GM12892 (cell line): Measurements from ENCODE around the gene CORO2A.
A peak's percentile ranks its signal among the peaks of the same experiment; 100 is the strongest.
"Not testable (repeated sequence)": the region's sequence is repeated elsewhere in the genome, so short reads cannot be mapped to it uniquely, and the experiment has no call there.

Experiments used
- DNase-seq: peaks from one replicate; pipeline ENCODE4 v3.0.0; 2011; ENCODE audit not compliant: insufficient read length
- FAIRE-seq: peaks from 2 replicates; lab custom pipeline; 2011; peaks lifted over from hg19 to GRCh38; lab: Jason Lieb, UNC
- POLR2A ChIP-seq: IDR thresholded peaks from 2 replicates; pipeline ENCODE4 v1.6.1; 2011; ENCODE audit warnings: low read depth, low read length, control low read depth
- POLR2AphosphoS5 ChIP-seq: IDR thresholded peaks from 2 replicates; pipeline ENCODE4 v1.6.1; 2011; ENCODE audit warnings: low read depth, low read length, control low read depth
- TAF1 ChIP-seq: IDR thresholded peaks from 2 replicates; pipeline ENCODE4 v1.6.1; 2011; ENCODE audit warnings: low read depth, mild to moderate bottlenecking, control low read depth, low read length, borderline replicate concordance

Gene CORO2A

GRCh38 chr9:98085944-98086343 is 106.5 kb downstream of the CORO2A start:
- no peak for TF ChIP-seq POLR2AphosphoS5
- no peak for TF ChIP-seq POLR2A
- TF ChIP-seq TAF1 = no peak
- FAIRE-seq (no peak), DNase-seq (no peak)

GRCh38 chr9:98085058-98085457 is 107.4 kb downstream of the CORO2A start:
- no peak for TF ChIP-seq POLR2AphosphoS5
- no peak for TF ChIP-seq TAF1
- no peak for TF ChIP-seq POLR2A
- no peak for DNase-seq
- FAIRE-seq = no peak

DNA sequence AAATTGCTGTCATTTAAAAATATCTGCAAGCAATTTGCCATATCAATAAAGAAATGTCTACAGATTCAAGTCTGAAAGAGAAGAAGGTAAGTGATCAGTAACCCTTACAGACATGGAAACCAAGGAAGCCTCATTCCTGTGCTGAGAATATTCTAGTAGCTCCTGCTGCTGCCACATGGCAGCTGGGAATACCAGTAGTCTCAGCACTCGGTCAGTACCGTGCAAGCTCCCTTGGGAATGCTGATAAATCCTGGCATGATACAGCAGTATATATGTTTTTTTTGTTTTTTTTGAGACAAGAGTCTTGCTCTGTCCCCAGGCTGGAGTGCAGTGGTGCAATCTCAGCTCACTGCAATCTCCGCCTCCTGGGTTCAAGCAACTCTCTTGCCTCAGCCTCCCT is 108.0 kb downstream of the CORO2A start:
- FAIRE-seq = no peak
- no peak for DNase-seq
- TF ChIP-seq POLR2AphosphoS5 (no peak), TAF1 (no peak), POLR2A (no peak)

GRCh38 chr9:98083566-98084183 is 108.8 kb downstream of the CORO2A start:
- DNase-seq (no peak), FAIRE-seq (no peak)
- TF ChIP-seq TAF1 = no peak
- TF ChIP-seq POLR2A = no peak
- no peak for TF ChIP-seq POLR2AphosphoS5

- FAIRE-seq = no peak
- DNase-seq = no peak
- TF ChIP-seq TAF1 = no peak
- TF ChIP-seq POLR2AphosphoS5 = no peak
- no peak for TF ChIP-seq POLR2A
Measured at GRCh38 chr9:98083061-98083501, 109.4 kb downstream of the CORO2A start.

DNA sequence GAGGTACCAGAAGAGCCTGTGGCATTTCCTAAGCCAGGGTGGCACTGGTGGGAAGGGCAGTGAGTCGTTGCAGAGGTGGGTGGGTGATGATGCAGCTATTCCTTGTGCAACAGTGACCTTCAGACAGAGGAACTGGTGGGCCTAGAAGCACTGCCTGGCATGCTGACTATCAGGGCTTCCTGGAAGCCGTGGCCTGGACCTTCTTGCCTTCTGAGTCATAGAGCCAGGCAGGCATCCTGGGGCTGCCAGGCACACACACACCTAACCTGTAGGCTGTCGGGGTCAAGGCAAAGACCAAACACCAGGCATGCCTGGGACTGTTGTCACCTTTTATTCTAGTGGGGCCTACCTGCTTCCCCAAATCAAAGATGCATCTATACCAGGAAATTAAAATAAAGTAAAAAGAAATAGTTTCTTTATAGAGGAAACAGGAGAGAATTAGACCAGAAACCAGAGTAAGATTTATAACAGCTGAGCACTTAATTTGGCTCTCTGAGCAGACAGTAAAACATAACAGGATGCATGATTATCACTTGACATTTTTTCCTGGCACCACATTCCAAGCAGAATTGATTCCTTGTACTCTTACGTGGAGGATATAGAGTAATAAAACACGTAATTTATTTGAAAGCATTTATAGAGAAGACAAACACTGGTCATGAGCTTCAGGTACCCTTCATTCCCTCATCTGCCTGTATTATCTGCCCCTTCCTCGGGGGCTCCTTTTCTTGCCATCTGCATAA is 110.8 kb downstream of the CORO2A start:
- DNase-seq = no peak
- no peak for FAIRE-seq
- TF ChIP-seq TAF1 = no peak
- no peak for TF ChIP-seq POLR2AphosphoS5
- no peak for TF ChIP-seq POLR2A

DNA sequence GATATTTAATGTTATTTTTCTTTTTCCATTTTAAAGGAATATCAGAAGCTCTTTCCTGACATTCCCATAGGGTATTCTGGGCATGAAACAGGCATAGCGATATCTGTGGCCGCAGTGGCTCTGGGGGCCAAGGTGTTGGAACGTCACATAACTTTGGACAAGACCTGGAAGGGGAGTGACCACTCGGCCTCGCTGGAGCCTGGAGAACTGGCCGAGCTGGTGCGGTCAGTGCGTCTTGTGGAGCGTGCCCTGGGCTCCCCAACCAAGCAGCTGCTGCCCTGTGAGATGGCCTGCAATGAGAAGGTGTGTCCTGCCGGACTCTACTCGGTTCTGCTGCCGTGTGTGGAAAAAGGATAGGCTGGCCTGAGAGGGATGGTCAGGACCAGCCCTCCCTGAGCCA is 111.7 kb downstream of the CORO2A start:
- TF ChIP-seq TAF1 = no peak
- TF ChIP-seq POLR2AphosphoS5 = no peak
- TF ChIP-seq POLR2A = no peak
- DNase-seq = no peak
- no peak for FAIRE-seq

- FAIRE-seq = no peak
- no peak for TF ChIP-seq TAF1
- no peak for TF ChIP-seq POLR2A
- TF ChIP-seq POLR2AphosphoS5 = no peak
- DNase-seq = no peak
Measured at GRCh38 chr9:98080326-98080725, 112.1 kb downstream of the CORO2A start.

GRCh38 chr9:98078895-98079294 is 113.5 kb downstream of the CORO2A start:
- DNase-seq = no peak
- no peak for FAIRE-seq
- TF ChIP-seq POLR2AphosphoS5 (no peak), TAF1 (no peak), POLR2A (no peak)

- FAIRE-seq, DNase-seq: not testable (repeated sequence)
Measured at GRCh38 chr9:98076514-98076890, 115.9 kb downstream of the CORO2A start.

GRCh38 chr9:98075332-98075805 is 117.1 kb downstream of the CORO2A start:
- TF ChIP-seq TAF1 (no peak), POLR2AphosphoS5 (no peak), POLR2A (no peak)
- FAIRE-seq = no peak

DNA sequence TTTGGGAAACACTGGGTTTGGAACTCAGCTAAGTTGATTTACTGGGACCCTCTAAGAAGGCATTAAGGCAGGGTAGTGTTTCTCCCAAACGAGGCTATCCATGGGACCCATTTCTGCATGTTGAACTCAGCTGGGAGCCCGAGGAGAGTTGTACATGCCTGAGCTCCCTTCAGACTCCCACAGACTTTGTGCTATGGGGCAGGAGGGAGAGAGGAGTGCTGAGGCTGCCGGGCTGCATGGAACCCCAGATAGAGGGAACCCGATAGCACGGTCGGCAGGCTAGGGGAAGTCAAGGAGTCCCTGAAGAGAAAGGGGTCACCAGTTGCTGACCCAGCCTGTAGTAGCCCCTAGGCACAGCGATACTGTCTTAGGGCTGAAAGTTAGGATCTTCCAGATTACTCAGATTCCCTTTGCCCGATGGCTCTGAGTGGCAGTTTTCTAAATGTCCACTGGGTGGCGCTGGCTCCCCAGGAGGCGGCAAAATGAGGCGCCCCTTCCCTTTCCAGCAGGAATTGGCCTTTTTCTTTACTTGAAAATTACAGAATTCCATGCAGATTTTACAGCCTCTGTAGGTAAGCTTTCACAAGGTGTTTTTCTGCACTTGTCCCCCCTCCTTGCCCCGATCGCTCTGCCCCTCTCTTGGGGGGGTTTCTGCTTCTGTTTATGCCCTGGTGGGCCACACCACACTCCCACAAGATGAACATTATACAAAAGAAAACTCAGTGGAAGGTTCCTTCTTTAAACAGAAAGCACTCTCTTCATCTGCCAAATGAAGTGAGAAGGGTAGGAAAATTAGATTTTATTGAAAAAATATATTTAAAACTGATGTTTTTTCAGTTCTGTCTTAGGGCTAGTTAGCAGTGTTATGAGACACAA is 118.1 kb downstream of the CORO2A start:
- FAIRE-seq (peak; percentile 61), DNase-seq (peak; percentile 48)
- TF ChIP-seq POLR2AphosphoS5 (no peak), POLR2A (no peak), TAF1 (no peak)

More at GRCh38 chr9:98075332-98075805, 117.1 kb downstream of the CORO2A start:
- no peak for DNase-seq
